H1 (cell line): ENCODE data around the gene LAMA4. TPM values are rescaled to one million over a fixed set of nuclear protein-coding genes. Genes with fewer than 3 reads are reported as not detected.

Experiments used
- CHD1 ChIP-seq: IDR thresholded peaks from 2 replicates; pipeline ENCODE4 v1.6.1; 2012; ENCODE audit warnings: low read depth, low read length, improper control_type of control experiment
- CHD7 ChIP-seq: fragments of 300-600 bp; sonication (generic); IDR thresholded peaks from 2 replicates; pipeline ENCODE4 v1.7.1; 2012; ENCODE audit warnings: low read length, moderate library complexity, mild to moderate bottlenecking, inconsistent platforms; ENCODE audit not compliant: insufficient replicate concordance
- CTCF ChIP-seq, 3 experiments: IDR thresholded peaks; 1 replicate in 2 of 3; 2 replicates in 1 of 3; pipeline versions ENCODE4 v1.5.1 to v1.6.1; 2011; ENCODE audit warnings: low read length in 3 of 3, mild to moderate bottlenecking in 3 of 3, inconsistent platforms in 2 of 3, low read depth in 1 of 3, moderate library complexity in 1 of 3; ENCODE audit not compliant: insufficient read depth in 1 of 3; ENCODE audit errors: control extremely low read depth in 1 of 3
- JUND ChIP-seq: IDR thresholded peaks from 2 replicates; pipeline ENCODE4 v1.6.1; 2011; ENCODE audit warnings: mild to moderate bottlenecking, improper control_type of control experiment, low read length
- POLR2A ChIP-seq, 2 experiments: IDR thresholded peaks; 1 replicate in 1 of 2; 2 replicates in 1 of 2; pipeline ENCODE4 v1.6.1; 2011; ENCODE audit warnings: low read depth in 2 of 2, low read length in 2 of 2, mild to moderate bottlenecking in 2 of 2; ENCODE audit errors: control extremely low read depth in 1 of 2
- RXRA ChIP-seq: IDR thresholded peaks from 2 replicates; pipeline ENCODE4 v1.6.1; 2011; ENCODE audit warnings: low read depth, mild to moderate bottlenecking, low read length, moderate library complexity; ENCODE audit not compliant: insufficient read depth
- SIRT6 ChIP-seq: IDR thresholded peaks from one replicate; pipeline ENCODE4 v1.7.1; 2012; ENCODE audit warnings: low read length, inconsistent platforms
- SP2 ChIP-seq: IDR thresholded peaks from 2 replicates; pipeline ENCODE4 v1.6.1; 2012; ENCODE audit warnings: mild to moderate bottlenecking, low read length, inconsistent platforms
- polyA plus RNA-seq, 7 experiments: library from polyadenylated mRNA; depleted of rRNA in 3 of 7; stranded (reverse) in 5 of 7; unstranded in 2 of 7; fragments of >200 nt in 5 of 7; fragments of 200-250 nt in 2 of 7; gene quantifications; 1 replicate in 5 of 7; 2 replicates in 1 of 7; 4 replicates in 1 of 7; pipeline versions ENCODE4 v1.2.1 to v1.2.3, GENCODE V29; 2011 to 2013; ENCODE audit warnings: missing spikeins in 2 of 7, mixed read lengths in 2 of 7
- total RNA-seq: library from RNA; stranded (reverse); fragmentation: NEBNext Ultra II Directional; extraction: Animal tissue kit (Norgen Biotek cat#: 25700); gene quantifications from 2 replicates; pipeline ENCODE4 v1.2.1, GENCODE V29; 2021

Gene LAMA4
- total and polyA plus RNA-seq, 2 of the 8 experiments (the other 6 are each of a cell fraction or from before 2014, with no cell fraction given) = 0.95 to 1.5 TPM

- TF ChIP-seq CHD7 (no peak), JUND (no peak), CTCF (IDR thresholded peaks at IDR 0.05; ENCODE audit: control extremely low read depth in 1 of 3, insufficient read depth in 1 of 3, low read depth in 1 of 3, low read length in 3 of 3) (no peak), RXRA (no peak), POLR2A (IDR thresholded peaks at IDR 0.05; ENCODE audit: control extremely low read depth in 1 of 2, low read depth in 2 of 2, low read length in 2 of 2) (no peak), SIRT6 (no peak), CHD1 (no peak), SP2 (no peak)
Measured at GRCh38 chr6:112189494-112189893, 64.9 kb downstream of the LAMA4 start (continued).
